H1 (cell line): Measurements from ENCODE around the gene PKMYT1. TPM values are rescaled to one million over a fixed set of nuclear protein-coding genes. Genes with fewer than 3 reads are reported as not detected.
A peak's percentile ranks its signal among the peaks of the same experiment; 100 is the strongest.

ENCODE experiments used
- CTCF ChIA-PET: fragments of 300-600 bp; sonication (Branson Sonifier 250); formaldehyde crosslinking; loops from one replicate; lab custom pipeline; 2021; ENCODE audit not compliant: partially characterized antibody; lab: Charles Lee
- POLR2A ChIA-PET: fragments of 300-600 bp; sonication (Branson Sonifier 250); formaldehyde crosslinking; loops from one replicate; lab custom pipeline; 2021; ENCODE audit warnings: inconsistent platforms; ENCODE audit not compliant: partially characterized antibody; lab: Charles Lee
- DNase-seq, 2 experiments: peaks; one replicate each; pipeline versions ENCODE4 v3.0.0 to v3.0.0-alpha.2; 2010 to 2022; ENCODE audit warnings: low spot score in 2 of 2, low read depth in 1 of 2, mixed read lengths in 1 of 2
- FAIRE-seq: peaks from 2 replicates; lab custom pipeline; 2011; peaks lifted over from hg19 to GRCh38; lab: Jason Lieb, UNC
- H2AFZ ChIP-seq: 2 replicates; pipeline ENCODE4 v1.8.1; 2012; ENCODE audit warnings: low read length, inconsistent platforms
- H2AK5ac ChIP-seq: 2 replicates; pipeline ENCODE4 v1.6.1; 2013; ENCODE audit warnings: low read depth, low read length
- H2BK120ac ChIP-seq: replicated peaks from 2 replicates; pipeline ENCODE3; 2013; ENCODE audit warnings: low read depth, low read length, inconsistent platforms
- H2BK12ac ChIP-seq: 2 replicates; pipeline ENCODE4 v1.6.1; 2013; ENCODE audit warnings: low read depth, low read length
- H2BK15ac ChIP-seq: 2 replicates; pipeline ENCODE4 v1.6.1; 2013; ENCODE audit warnings: low read length
- H2BK20ac ChIP-seq: 2 replicates; pipeline ENCODE4 v1.6.1; 2013; ENCODE audit warnings: low read length
- H2BK5ac ChIP-seq: 2 replicates; pipeline ENCODE4 v1.6.1; 2013; ENCODE audit warnings: low read depth, low read length
- H3K14ac ChIP-seq: 2 replicates; pipeline ENCODE4 v1.6.1; 2013; ENCODE audit warnings: inconsistent platforms; ENCODE audit not compliant: insufficient read length
- H3K18ac ChIP-seq: 2 replicates; pipeline ENCODE4 v1.6.1; 2013; ENCODE audit warnings: low read length; ENCODE audit errors: extremely low read depth
- H3K23ac ChIP-seq: 2 replicates; pipeline ENCODE4 v1.6.1; 2013; ENCODE audit warnings: inconsistent platforms; ENCODE audit not compliant: insufficient read length
- H3K23me2 ChIP-seq: 2 replicates; pipeline ENCODE4 v1.6.1; 2013; ENCODE audit warnings: low read depth, low read length
- H3K27ac ChIP-seq: 2 replicates; pipeline ENCODE4 v1.6.1; 2011; ENCODE audit warnings: low read depth, low read length, inconsistent platforms
- H3K27me3 ChIP-seq, 4 experiments: replicated peaks in 1 of 4; 1 replicate in 1 of 4; 2 replicates in 3 of 4; pipeline versions ENCODE4 v1.6.1 to v1.8.1; 2011 to 2013; ENCODE audit warnings: low read length in 3 of 4, mild to moderate bottlenecking in 3 of 4, inconsistent platforms in 2 of 4, mixed read lengths in 2 of 4, moderate library complexity in 1 of 4; ENCODE audit not compliant: control insufficient read depth in 3 of 4, insufficient read depth in 3 of 4; ENCODE audit errors: extremely low read depth in 1 of 4
- H3K36me3 ChIP-seq, 4 experiments: 2 replicates each; pipeline versions ENCODE4 v1.6.1 to v1.8.1; 2011 to 2013; ENCODE audit warnings: mild to moderate bottlenecking in 4 of 4, low read length in 3 of 4, moderate library complexity in 2 of 4, control low read depth in 1 of 4, inconsistent platforms in 1 of 4; ENCODE audit not compliant: insufficient read depth in 4 of 4, control insufficient read depth in 2 of 4
- H3K4ac ChIP-seq: replicated peaks from 2 replicates; pipeline ENCODE3; 2013; ENCODE audit warnings: low read length, low read depth, mixed read lengths, inconsistent platforms; ENCODE audit not compliant: insufficient read length
- H3K4me1 ChIP-seq, 4 experiments: replicated peaks in 1 of 4; 1 replicate in 1 of 4; 2 replicates in 3 of 4; pipeline versions ENCODE4 v1.6.1 to v1.8.1; 2011 to 2013; ENCODE audit warnings: low read length in 3 of 4, inconsistent platforms in 2 of 4, mixed read lengths in 1 of 4; ENCODE audit not compliant: insufficient read depth in 4 of 4, control insufficient read depth in 3 of 4
- H3K4me2 ChIP-seq, 2 experiments: 2 replicates each; pipeline versions ENCODE4 v1.6.1 to v1.8.1; 2011 to 2013; ENCODE audit warnings: low read depth in 2 of 2, low read length in 2 of 2, control low read depth in 1 of 2, inconsistent platforms in 1 of 2, mild to moderate bottlenecking in 1 of 2; ENCODE audit not compliant: insufficient read depth in 1 of 2
- H3K4me3 ChIP-seq, 4 experiments: fragments of 200-600, 300-600 bp in 1 of 4; sonication (generic), shearing (Covaris generic), sonication (Bioruptor Twin) in 1 of 4; 2 replicates each; pipeline versions ENCODE4 v1.5.1 to v1.8.1; 2011 to 2016; ENCODE audit warnings: low read length in 4 of 4, low read depth in 3 of 4, control low read depth in 2 of 4, inconsistent platforms in 2 of 4, mild to moderate bottlenecking in 2 of 4, mixed read lengths in 1 of 4, moderate library complexity in 1 of 4; ENCODE audit not compliant: insufficient read depth in 2 of 4; ENCODE audit errors: extremely low read depth in 1 of 4
- H3K56ac ChIP-seq: replicated peaks from 2 replicates; pipeline ENCODE3; 2013; ENCODE audit warnings: low read depth, mild to moderate bottlenecking, mixed read lengths, low read length, inconsistent platforms; ENCODE audit not compliant: insufficient read length
- H3K79me1 ChIP-seq: 2 replicates; pipeline ENCODE4 v1.6.1; 2013; ENCODE audit warnings: low read depth, low read length, control low read depth
- H3K79me2 ChIP-seq, 2 experiments: 2 replicates each; pipeline versions ENCODE4 v1.6.1 to v1.8.1; 2012 to 2013; ENCODE audit warnings: low read length in 2 of 2, mild to moderate bottlenecking in 2 of 2, inconsistent platforms in 1 of 2; ENCODE audit not compliant: insufficient read depth in 2 of 2, control insufficient read depth in 1 of 2
- H3K9ac ChIP-seq, 4 experiments: replicated peaks in 1 of 4; 1 replicate in 1 of 4; 2 replicates in 3 of 4; pipeline versions ENCODE4 v1.6.1 to v1.8.1; 2011 to 2013; ENCODE audit warnings: low read depth in 3 of 4, low read length in 3 of 4, control low read depth in 2 of 4, mild to moderate bottlenecking in 2 of 4, moderate library complexity in 2 of 4, inconsistent platforms in 1 of 4; ENCODE audit errors: extremely low read depth in 1 of 4
- H3K9me3 ChIP-seq, 2 experiments: 2 replicates each; pipeline versions ENCODE4 v1.6.1 to v1.8.1; 2012 to 2013; ENCODE audit warnings: mild to moderate bottlenecking in 2 of 2, moderate library complexity in 2 of 2, control low read depth in 1 of 2, inconsistent platforms in 1 of 2, low read depth in 1 of 2, low read length in 1 of 2, mixed read lengths in 1 of 2; ENCODE audit not compliant: insufficient read depth in 2 of 2
- H4K20me1 ChIP-seq, 2 experiments: replicated peaks in 1 of 2; 2 replicates each; pipeline versions ENCODE3 to v1.8.1; 2011 to 2013; ENCODE audit warnings: inconsistent platforms in 2 of 2, low read length in 2 of 2, mild to moderate bottlenecking in 1 of 2; ENCODE audit not compliant: insufficient read depth in 2 of 2, control insufficient read depth in 1 of 2
- H4K5ac ChIP-seq: 2 replicates; pipeline ENCODE4 v1.6.1; 2013; ENCODE audit warnings: low read length, low read depth, mixed read lengths, inconsistent platforms; ENCODE audit not compliant: insufficient read length
- H4K8ac ChIP-seq: 2 replicates; pipeline ENCODE4 v1.8.0; 2013; ENCODE audit warnings: mild to moderate bottlenecking, moderate library complexity, low read length, inconsistent platforms; ENCODE audit not compliant: insufficient read depth; ENCODE audit errors: extremely low read depth
- H4K91ac ChIP-seq: replicated peaks from 2 replicates; pipeline ENCODE3; 2013; ENCODE audit warnings: low read length, mixed read lengths, inconsistent platforms; ENCODE audit not compliant: insufficient read length
- BRCA1 ChIP-seq: IDR thresholded peaks from 2 replicates; pipeline ENCODE4 v1.6.1; 2012; ENCODE audit warnings: low read depth, low read length, improper control_type of control experiment
- CHD2 ChIP-seq: IDR thresholded peaks from 2 replicates; pipeline ENCODE4 v1.6.1; 2012; ENCODE audit warnings: low read length, improper control_type of control experiment
- E2F6 ChIP-seq: IDR thresholded peaks from 2 replicates; pipeline ENCODE4 v1.6.1; 2012; ENCODE audit warnings: inconsistent platforms
- HDAC6 ChIP-seq: IDR thresholded peaks from one replicate; pipeline ENCODE4 v1.7.1; 2012; ENCODE audit warnings: low read depth, mild to moderate bottlenecking, inconsistent platforms, low read length, moderate library complexity
- JUN ChIP-seq: IDR thresholded peaks from 2 replicates; pipeline ENCODE4 v1.6.1; 2011; ENCODE audit warnings: low read depth, mild to moderate bottlenecking, improper control_type of control experiment, low read length
- NRF1 ChIP-seq: IDR thresholded peaks from 2 replicates; pipeline ENCODE4 v1.6.1; 2011; ENCODE audit warnings: mild to moderate bottlenecking, low read depth, low read length, improper control_type of control experiment
- PHF8 ChIP-seq: fragments of 200-600 bp; sonication (generic); conservative IDR thresholded peaks from 2 replicates; pipeline ENCODE4 v1.7.1; 2012; ENCODE audit warnings: low read depth, mild to moderate bottlenecking, inconsistent platforms, low read length, moderate library complexity
- POLR2A ChIP-seq, 2 experiments: IDR thresholded peaks; 1 replicate in 1 of 2; 2 replicates in 1 of 2; pipeline ENCODE4 v1.6.1; 2011; ENCODE audit warnings: low read depth in 2 of 2, low read length in 2 of 2, mild to moderate bottlenecking in 2 of 2; ENCODE audit errors: control extremely low read depth in 1 of 2
- RBBP5 ChIP-seq: IDR thresholded peaks from 2 replicates; pipeline ENCODE4 v1.7.1; 2012; ENCODE audit warnings: low read depth, mild to moderate bottlenecking, inconsistent platforms, low read length, moderate library complexity, borderline replicate concordance
- RXRA ChIP-seq: IDR thresholded peaks from 2 replicates; pipeline ENCODE4 v1.6.1; 2011; ENCODE audit warnings: low read depth, mild to moderate bottlenecking, low read length, moderate library complexity; ENCODE audit not compliant: insufficient read depth
- SRF ChIP-seq: IDR thresholded peaks from 2 replicates; pipeline ENCODE4 v1.6.1; 2011; ENCODE audit warnings: mild to moderate bottlenecking, low read depth, low read length, moderate library complexity
- SUZ12 ChIP-seq: fragments of 200-600 bp; sonication (generic); IDR thresholded peaks from 2 replicates; pipeline ENCODE4 v1.6.1; 2012; ENCODE audit warnings: mild to moderate bottlenecking, inconsistent platforms, low read length, moderate library complexity, mixed read lengths
- ZNF274 ChIP-seq: IDR thresholded peaks from 2 replicates; pipeline ENCODE4 v1.7.0; 2012; ENCODE audit warnings: low read length, borderline replicate concordance; ENCODE audit errors: extremely low read depth
- WGBS, 2 experiments: shearing (Covaris generic) in 1 of 2; methylation state at CpG; one replicate each; pipeline versions ENCODE4 v1.1.6 to v1.1.7; 2013 to 2015; ENCODE audit warnings: low lambda C conversion rate in 2 of 2, mixed read lengths in 2 of 2, inconsistent platforms in 1 of 2, low coverage in 1 of 2, missing lambda C conversion rate in 1 of 2; ENCODE audit not compliant: insufficient replicate concordance in 2 of 2, insufficient coverage in 1 of 2, insufficient read length in 1 of 2; ENCODE audit errors: extremely low coverage in 1 of 2, missing lambda C conversion rate in 1 of 2; 5-methylcytosine and 5-hydroxymethylcytosine counted together
- polyA plus RNA-seq, 7 experiments: library from polyadenylated mRNA; depleted of rRNA in 3 of 7; stranded (reverse) in 5 of 7; unstranded in 2 of 7; fragments of >200 nt in 5 of 7; fragments of 200-250 nt in 2 of 7; gene quantifications; 1 replicate in 5 of 7; 2 replicates in 1 of 7; 4 replicates in 1 of 7; pipeline versions ENCODE4 v1.2.1 to v1.2.3, GENCODE V29; 2011 to 2013; ENCODE audit warnings: missing spikeins in 2 of 7, mixed read lengths in 2 of 7
- total RNA-seq: library from RNA; stranded (reverse); fragmentation: NEBNext Ultra II Directional; extraction: Animal tissue kit (Norgen Biotek cat#: 25700); gene quantifications from 2 replicates; pipeline ENCODE4 v1.2.1, GENCODE V29; 2021

PKMYT1 gene
- total and polyA plus RNA-seq, 2 of the 8 experiments (the other 6 are each of a cell fraction or from before 2014, with no cell fraction given): 74.7 to 85.2 TPM

- CTCF ChIA-PET: interaction anchor here (0.7 to 5.2 kb wide), 5 partner anchors 13 to 40 kb away, joined by 3 to 24 read pairs (median 3); partner anchors contain the start of gene CLDN6
- peak overlapping the region; percentile 32; the same call in 1 of the 2 replicates for H2BK20ac ChIP-seq
- no peak overlapping the region for H2BK15ac ChIP-seq
- H3K27me3 ChIP-seq: no peaks in the 10 kb centered on the region; a peak in 1 of 7 replicates
- DNase-seq (no peak), FAIRE-seq (no peak)
- WGBS, 2 experiments: 97% methylated on average over 4 of the region's 8 CpGs; no CpG with 5 or more reads in 1 of the 2 experiments
- no peaks in the 10 kb centered on the region for H4K20me1 ChIP-seq
- no peak overlapping the region for H4K8ac ChIP-seq
- H3K9me3 ChIP-seq: no peaks in the 10 kb centered on the region
- no peak overlapping the region for H3K27ac ChIP-seq
- no peak overlapping the region for H3K4ac ChIP-seq
- no peaks in the 10 kb centered on the region for H3K36me3 ChIP-seq
- no peak overlapping the region for H2AFZ ChIP-seq
- H3K9ac ChIP-seq: no peak overlapping the region
- POLR2A ChIA-PET: interaction anchor here (0.6 to 15.2 kb wide), 10 partner anchors 9 to 146 kb away, joined by 3 to 200 read pairs (median 4); partner anchors contain the start of genes CLDN6, HCFC1R1, PAQR4 and THOC6
- no peak overlapping the region; the same call in 1 of the 2 replicates for H3K18ac ChIP-seq
- H2BK5ac ChIP-seq: no peak overlapping the region
- H3K56ac ChIP-seq: no peak overlapping the region
- H4K91ac ChIP-seq: peak overlapping the region; percentile 65
- no peak overlapping the region for H3K14ac ChIP-seq
- no peaks in the 10 kb centered on the region; the same call in 1 of the 2 replicates for H3K23me2 ChIP-seq
- H2BK12ac ChIP-seq: 0 out of 2 replicates have a peak overlapping the region, but pooled peaks have one; percentile 50
- no peak overlapping the region for H2BK120ac ChIP-seq
- no peak overlapping the region for H3K4me3 ChIP-seq
- H3K23ac ChIP-seq: no peak overlapping the region
- no peak overlapping the region for H3K4me2 ChIP-seq
- H2AK5ac ChIP-seq: peak overlapping the region; percentile 75; the same call in 1 of the 2 replicates
- no peaks in the 10 kb centered on the region for H3K79me1 ChIP-seq
- H3K79me2 ChIP-seq: no peaks in the 10 kb centered on the region
- peaks cover 0 to 28% (median 20%) of the 10 kb centered on the region in 4 experiments; a peak in 6 of 7 replicates for H3K4me1 ChIP-seq
- H4K5ac ChIP-seq: no peak overlapping the region
- TF ChIP-seq JUN (no peak), NRF1 (no peak), E2F6 (no peak), SRF (no peak), PHF8 (no peak), POLR2A (IDR thresholded peaks at IDR 0.05; ENCODE audit: control extremely low read depth in 1 of 2, low read depth in 2 of 2, low read length in 2 of 2) (no peak), ZNF274 (no peak), RBBP5 (no peak), RXRA (no peak), SUZ12 (no peak), CHD2 (no peak), BRCA1 (no peak), HDAC6 (no peak)
Measured at GRCh38 chr16:2988590-2989099, 8.4 kb upstream of the PKMYT1 start.
